HG03575 (cell line): ENCODE data around the gene PPM1N.

Experiments
- ATAC-seq: cut with Tn5 transposase; IDR thresholded peaks from one replicate; pipeline ENCODE4 v1.9.1; 2021; ENCODE audit not compliant: unreplicated experiment, insufficient number of reproducible peaks, low FRiP score; ENCODE audit errors: extremely low read depth

The PPM1N gene, protein sequence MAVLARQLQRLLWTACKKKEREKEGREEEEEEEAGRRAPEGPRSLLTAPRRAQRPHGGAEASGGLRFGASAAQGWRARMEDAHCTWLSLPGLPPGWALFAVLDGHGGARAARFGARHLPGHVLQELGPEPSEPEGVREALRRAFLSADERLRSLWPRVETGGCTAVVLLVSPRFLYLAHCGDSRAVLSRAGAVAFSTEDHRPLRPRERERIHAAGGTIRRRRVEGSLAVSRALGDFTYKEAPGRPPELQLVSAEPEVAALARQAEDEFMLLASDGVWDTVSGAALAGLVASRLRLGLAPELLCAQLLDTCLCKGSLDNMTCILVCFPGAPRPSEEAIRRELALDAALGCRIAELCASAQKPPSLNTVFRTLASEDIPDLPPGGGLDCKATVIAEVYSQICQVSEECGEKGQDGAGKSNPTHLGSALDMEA

DNA sequence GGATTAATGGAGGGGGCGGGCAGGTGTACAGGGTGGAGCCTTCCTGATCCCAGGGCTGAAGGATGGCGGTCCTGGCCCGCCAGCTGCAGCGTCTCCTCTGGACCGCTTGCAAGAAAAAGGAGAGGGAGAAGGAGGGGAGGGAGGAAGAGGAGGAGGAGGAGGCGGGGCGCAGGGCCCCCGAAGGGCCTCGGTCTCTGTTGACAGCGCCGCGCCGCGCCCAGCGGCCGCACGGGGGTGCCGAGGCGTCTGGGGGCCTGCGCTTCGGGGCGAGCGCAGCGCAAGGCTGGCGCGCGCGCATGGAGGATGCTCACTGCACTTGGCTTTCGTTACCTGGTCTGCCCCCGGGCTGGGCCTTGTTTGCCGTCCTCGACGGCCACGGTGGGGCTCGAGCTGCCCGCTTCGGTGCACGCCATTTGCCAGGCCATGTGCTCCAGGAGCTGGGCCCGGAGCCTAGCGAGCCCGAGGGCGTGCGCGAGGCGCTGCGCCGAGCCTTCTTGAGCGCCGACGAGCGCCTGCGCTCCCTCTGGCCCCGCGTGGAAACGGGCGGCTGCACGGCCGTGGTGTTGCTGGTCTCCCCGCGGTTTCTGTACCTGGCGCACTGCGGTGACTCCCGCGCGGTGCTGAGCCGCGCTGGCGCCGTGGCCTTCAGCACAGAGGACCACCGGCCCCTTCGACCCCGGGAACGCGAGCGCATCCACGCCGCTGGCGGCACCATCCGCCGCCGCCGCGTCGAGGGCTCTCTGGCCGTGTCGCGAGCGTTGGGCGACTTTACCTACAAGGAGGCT is at the start of gene PPM1N:
PPM1N (plus strand) TSS at position 33 of the 785 bp plus-strand sequence; CDS start at position 63, 30 bp downstream.
- no peak for ATAC-seq

DNA sequence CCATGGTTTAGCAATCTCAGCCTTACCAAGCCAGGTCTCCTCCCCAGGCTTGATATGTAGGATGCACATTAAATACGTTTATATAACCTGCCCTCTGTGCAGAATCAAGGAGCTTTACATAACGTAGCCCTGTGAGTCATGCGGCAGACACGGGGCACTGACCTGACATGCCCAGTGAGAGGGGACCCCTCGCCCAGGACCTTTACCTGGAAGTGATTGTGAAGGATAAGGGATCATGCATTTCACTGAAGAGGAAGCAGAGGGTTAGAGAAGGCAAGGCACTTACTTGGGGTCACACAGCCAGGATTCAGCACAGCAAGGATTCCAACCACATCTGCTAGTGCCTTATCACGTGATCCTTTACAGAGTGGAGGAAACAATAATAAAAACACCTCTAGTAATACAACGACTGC is 49.4 kb upstream of the PPM1N start:
- ATAC-seq: no peak

DNA sequence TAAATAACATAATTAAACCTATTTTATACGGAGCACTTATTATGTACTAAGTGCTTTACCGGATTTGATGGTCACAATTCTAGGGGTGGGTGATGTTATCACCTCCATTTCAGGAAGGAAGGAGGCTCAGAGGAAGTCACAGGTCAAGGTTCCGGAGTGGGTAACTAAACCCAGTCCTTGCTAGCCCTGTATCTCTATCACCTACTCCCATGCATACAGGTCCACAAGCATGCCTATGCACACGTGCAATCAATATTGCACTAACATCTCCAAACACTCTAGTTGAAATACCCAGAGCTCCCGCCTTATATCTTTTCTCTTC is 48.3 kb upstream of the PPM1N start:
- no peak for ATAC-seq

DNA sequence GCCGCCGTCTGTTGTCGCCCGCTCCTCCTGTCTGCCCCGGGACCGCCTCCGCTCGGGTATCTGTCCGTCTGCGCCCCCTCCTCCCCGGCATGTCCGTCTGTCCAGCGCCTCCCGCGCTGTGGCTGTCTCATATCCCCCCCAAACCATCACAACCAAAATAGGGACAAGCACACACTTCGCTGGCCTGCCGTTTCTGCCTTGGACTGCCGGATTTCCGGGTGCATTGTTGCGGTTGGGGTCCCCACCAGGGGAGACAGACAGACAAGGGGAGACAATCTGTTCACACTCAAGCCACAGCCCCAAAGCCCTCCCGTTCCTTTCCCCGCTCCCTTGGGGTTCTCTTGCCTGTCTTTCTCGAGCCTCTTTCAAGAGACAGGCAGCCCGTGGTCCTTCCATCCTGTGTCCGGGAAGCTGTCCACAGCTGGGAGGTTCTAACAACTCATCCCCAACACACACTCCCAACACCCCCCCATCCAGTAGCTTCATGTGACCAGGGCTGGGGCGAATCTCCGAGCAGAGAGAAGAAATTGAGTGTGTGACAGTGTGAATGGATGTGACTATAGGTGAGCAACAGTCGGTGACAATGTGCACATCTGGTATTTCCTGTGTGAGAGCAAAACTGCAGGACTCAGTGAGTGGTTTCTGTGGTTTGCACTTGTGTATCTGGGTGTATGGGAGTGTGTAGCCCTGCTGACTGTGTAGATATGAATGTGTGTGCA is 47.0 kb upstream of the PPM1N start:
- no peak for ATAC-seq

DNA sequence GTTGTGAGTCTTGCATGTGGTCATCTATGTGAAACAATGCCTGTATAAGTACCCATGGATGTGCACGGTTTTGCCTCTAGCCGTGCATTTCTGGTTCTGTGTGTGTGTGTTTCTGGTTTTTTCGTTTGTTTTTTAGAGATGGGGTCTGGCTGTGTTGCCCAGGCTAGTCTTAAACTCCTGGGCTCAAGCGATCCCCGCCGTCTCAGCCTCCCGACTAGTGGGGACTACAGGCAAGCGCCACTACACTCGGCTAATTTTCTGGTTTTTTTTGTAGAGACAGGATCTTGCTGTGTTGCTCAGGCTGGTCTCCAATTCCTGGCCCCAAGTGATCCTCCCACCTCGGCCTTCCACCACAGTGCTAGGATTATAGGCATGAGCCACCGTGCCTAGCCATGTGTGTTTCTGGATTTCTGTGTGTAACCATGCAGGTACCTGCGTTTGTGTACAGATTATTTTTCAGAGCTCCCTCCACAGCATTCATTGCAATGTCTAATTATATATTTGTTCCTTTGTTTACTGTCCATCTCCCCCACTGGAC is 46.3 kb upstream of the PPM1N start:
- no peak for ATAC-seq

DNA sequence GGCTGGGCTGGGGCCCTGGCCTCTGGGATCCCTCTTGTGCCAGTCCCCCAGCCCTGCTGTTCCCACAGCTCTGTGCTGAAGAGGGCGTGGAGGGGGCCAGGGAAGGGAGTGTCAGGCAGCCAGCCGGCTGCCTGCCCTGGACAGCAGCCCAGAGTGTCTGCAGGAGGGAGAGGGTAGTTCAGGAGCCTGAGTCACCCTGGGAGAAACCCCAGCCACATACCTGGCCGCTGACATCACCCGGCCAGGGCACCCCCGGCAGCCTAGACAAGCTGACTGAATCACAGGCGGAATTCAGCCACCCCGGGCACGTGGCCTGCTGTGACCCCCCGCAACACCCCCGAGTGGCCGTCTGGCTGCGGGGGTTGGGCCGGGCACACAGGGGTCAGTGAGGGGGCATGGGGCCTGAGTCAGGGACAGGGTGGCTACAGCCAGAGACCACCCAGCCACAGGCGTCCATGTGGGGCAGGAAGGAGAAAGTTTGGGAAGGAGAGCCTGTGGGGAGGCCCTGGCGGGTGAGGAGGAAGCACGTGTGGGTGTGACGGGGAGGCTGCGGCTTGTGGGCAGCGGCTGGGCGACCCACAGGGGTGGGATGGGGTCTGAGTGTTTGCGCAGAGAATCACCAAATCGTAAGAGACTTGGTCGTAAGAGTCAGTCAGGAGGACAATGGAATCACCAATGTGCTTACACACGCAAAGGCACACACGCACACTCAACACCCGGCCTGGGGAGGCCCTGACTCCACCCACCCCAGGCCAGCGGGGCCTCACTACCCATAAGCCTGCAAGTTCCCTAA is 42.3 kb upstream of the PPM1N start:
- ATAC-seq: no peak

DNA sequence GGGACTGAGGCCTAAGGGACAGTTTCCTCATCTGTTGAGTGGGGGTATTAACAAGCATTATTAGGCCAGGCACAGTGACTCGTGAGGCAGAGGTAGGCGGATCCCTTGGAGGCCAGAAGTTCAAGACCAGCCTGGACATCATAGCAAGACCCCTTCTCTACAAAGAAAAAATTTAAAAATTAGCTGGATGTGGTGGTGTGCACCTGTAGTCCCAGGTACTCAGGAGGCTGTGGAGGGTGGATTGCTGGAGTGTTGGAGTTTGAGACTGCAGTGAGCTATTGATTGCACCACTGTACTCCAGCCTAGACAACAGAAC is 41.8 kb upstream of the PPM1N start:
- no peak for ATAC-seq

DNA sequence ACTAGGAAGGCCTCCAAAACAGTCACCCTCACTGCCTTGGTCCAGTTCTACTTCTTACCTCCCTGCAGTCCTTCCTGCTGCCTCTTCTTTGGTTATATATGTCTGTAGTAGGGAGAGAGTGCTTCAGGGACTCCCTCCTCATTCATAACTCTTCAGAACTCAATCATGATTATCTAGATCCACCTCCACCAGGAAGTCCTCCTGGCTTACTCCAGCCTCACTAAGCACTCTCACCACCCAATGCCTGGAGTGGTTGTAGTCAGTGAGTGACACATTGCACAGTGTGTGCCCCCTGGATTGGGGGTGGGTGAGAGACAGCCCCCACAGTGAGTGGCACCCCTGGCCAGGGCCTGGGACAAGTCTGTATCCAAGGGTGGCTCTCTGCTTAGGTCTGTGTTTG is 40.5 kb upstream of the PPM1N start:
- no peak for ATAC-seq

DNA sequence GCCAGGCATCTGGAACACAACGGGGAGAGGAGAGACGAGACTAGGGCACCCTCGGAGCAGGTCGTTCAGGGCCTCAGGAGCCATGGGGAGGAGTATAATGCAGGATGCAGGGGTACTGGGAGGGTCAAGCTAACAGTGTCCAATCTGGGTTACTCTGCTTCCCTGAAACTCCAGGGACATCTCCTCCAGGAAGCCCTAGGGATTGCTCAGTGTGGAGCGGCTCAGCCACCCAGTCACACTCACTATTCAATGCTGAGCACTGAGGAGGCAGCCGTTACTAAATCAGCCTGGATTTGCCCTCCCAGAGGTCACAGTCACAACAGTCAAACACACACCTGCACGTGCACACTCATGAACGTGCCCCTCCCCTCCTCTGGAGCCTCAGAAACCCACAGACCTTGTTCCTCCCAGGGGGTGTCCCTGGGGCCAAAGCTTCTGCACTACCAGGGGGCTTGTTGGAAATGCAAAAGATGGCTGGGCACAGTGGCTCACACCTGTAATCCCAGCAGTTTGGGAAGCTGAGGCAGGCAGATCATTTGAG is 37.4 kb upstream of the PPM1N start:
- no peak for ATAC-seq

DNA sequence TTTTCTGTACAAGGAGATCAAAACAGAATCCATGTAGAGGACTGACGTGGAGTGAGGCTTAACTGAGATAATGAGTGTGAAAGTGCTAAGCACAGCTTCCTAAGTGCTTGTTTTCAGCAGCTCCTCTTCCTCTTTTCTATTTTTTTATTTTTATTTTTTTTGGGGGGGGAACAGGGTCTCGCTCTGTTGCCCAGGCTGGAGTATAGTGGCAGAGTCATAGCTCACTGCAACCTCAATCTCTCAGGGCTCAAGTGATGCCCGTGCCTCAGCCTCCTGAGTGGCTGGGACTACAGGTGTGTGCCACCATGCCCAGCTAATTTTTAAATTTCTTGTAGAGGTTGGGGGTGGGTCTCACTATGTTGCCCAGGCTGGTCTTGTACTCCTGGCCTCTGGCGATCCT is 36.1 kb upstream of the PPM1N start:
- ATAC-seq: no peak

DNA sequence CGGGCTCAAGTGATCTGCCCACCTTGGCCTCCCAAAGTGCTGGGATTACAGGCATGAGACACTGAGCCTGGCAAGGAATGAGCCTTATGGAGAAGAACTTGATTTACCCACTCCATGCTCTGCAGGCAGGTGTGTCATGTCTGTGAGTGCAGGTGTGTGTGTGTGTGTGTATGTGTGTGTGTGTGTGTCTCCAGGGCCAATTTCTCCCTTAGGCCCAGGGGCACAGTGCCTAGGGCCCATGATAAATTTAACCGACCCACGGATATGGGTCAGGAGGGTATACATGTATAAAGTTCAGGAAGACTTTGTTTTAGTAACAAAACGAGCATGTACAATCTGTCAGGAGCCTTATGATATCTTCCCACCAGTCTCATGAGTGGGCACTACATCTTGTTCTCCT is 35.0 kb upstream of the PPM1N start:
- ATAC-seq: no peak

DNA sequence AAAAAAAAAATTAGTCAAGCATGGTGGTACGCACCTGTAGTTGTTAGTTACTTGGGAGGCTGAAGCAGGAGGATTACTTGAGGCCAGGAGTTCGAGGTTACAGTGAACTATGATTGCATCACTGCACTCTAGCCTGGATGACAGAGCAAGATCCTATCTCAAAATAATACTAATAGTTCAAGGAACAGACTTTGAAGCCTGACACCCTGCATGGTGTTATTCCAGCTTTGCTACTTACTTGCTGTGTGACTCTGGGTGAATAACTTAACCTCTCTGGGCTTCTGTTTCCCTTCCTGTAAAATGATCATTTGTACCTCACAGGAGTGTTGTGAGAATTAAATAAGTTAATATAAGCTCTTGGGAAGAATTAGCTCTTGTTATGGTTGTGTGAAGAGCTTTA is 34.0 kb upstream of the PPM1N start:
- no peak for ATAC-seq

DNA sequence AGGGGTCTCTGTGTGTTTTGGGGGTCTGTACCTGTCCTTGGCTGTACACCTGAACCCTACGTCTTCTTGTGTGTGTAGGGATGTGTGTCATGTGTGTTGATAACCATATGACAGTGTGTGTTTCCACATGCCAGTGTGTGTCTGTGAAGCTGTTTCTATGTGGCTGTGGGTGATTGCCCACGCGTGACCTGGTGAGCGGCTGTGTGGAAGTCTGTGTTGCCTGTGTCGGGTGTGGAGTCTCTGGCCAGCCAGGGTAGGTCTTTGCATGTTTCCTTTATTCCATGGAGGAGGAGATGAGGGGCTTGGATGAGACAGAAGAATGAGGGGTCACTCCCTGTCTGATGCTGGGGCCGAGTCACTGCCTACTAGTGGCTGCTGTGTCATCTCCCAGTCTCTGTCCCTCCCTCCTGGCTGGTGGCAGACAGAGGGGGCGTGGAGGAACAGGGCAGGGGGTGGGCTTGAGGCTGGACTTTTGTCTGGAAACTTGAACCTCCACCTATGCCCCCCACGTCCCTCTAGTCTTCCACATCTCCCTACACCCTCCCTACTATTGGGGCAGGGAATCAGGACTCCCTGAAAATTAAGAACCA is 33.3 kb upstream of the PPM1N start:
- ATAC-seq: no peak

DNA sequence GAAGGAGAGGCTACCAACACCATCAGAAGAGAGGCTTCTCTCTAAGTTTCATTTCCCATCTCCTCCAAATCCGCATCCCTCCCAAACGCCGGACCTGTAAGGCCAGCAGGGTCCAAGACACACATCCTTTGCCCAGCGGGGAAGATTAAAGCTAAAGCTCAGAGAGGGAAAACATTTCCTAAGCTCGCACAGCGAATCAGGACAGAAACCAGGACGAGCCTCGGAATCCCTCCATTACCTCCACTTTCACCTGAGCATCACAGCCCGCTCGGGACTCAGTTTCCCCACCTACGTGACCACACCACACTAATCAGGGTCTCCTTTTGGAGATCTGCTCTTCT is 31.2 kb upstream of the PPM1N start:
- no peak for ATAC-seq

DNA sequence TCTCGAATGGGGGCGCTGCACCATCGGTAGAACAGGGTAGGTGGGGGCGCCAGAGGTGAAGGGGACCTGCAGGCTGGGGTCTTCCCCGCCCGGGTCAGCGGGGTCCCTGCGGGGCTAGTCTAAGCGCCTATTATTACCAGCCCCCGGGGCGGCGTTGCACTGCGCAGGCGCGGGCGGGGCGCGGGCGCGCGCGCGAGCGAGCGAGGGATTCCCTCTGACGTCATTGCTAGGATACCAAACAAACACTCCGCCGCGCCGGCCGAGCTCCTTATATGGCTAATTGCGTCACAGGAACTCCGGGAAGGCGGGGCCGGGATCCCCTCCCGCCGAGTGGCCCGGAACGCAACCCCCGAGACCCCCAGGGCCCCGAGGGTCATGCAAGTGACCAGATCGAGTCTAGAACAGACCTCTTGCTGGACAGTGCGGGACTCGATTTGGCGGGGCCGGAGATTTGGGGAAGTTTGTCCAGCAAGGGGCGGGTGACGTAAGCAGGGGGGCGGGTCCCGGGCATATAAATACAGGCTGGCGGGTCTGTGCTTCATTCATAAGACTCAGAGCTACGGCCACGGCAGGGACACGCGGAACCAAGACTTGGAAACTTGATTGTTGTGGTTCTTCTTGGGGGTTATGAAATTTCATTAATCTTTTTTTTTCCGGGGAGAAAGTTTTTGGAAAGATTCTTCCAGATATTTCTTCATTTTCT is 30.6 kb upstream of the PPM1N start, which contains the start of gene FOSB:
FOSB (plus strand) TSS at position 541 of the 703 bp plus-strand sequence. CDS start 591 bp downstream, outside the sequence.
- ATAC-seq: no peak

DNA sequence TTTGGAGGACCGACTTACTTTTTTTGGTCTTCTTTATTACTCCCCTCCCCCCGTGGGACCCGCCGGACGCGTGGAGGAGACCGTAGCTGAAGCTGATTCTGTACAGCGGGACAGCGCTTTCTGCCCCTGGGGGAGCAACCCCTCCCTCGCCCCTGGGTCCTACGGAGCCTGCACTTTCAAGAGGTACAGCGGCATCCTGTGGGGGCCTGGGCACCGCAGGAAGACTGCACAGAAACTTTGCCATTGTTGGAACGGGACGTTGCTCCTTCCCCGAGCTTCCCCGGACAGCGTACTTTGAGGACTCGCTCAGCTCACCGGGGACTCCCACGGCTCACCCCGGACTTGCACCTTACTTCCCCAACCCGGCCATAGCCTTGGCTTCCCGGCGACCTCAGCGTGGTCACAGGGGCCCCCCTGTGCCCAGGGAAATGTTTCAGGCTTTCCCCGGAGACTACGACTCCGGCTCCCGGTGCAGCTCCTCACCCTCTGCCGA is 30.0 kb upstream of the PPM1N start:
- no peak for ATAC-seq

DNA sequence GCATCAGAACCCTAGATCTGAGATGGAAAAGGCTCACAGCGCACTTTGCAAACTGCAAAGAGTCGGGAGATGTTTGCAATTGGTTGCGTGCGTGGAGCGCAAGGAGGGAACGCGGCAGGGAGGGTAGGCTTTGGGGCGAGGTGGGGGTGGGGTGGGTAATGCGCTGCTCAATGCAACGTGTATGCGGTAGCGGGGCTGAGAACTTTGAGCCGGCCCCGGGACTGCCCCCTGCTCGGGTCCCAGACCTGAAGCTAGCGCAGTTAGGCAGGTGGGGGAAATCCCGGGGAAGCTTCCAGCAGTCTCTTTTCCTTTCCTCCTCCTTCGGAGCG is 29.5 kb upstream of the PPM1N start:
- no peak for ATAC-seq
